Measurements from ENCODE around the gene TCAP.

GRCh38 chr17:39648616-39649366 is 16.4 kb upstream of the TCAP start:
- TF ChIP-seq CTCF (IDR thresholded peaks at IDR 0.05; ENCODE audit: poor library complexity, severe bottlenecking) (no peak), EZH2 (IDR thresholded peaks at IDR 0.05; ENCODE audit: borderline replicate concordance, insufficient read depth, low read length, poor library complexity, severe bottlenecking) (no peak), MXI1 (conservative IDR thresholded peaks at IDR 0.05; ENCODE audit: poor library complexity, severe bottlenecking) (no peak), POLR2AphosphoS5 (IDR thresholded peaks at IDR 0.05) (no peak)

Data from neural cell (in vitro differentiated cells).